Measurements from ENCODE around the gene KIF24.
"Not testable (repeated sequence)": the region's sequence is repeated elsewhere in the genome, so short reads cannot be mapped to it uniquely, and the experiment has no call there.

Gene KIF24

GRCh38 chr9:34365282-34365681, 36.2 kb upstream of the KIF24 start:
- no peak for DNase-seq

DNA sequence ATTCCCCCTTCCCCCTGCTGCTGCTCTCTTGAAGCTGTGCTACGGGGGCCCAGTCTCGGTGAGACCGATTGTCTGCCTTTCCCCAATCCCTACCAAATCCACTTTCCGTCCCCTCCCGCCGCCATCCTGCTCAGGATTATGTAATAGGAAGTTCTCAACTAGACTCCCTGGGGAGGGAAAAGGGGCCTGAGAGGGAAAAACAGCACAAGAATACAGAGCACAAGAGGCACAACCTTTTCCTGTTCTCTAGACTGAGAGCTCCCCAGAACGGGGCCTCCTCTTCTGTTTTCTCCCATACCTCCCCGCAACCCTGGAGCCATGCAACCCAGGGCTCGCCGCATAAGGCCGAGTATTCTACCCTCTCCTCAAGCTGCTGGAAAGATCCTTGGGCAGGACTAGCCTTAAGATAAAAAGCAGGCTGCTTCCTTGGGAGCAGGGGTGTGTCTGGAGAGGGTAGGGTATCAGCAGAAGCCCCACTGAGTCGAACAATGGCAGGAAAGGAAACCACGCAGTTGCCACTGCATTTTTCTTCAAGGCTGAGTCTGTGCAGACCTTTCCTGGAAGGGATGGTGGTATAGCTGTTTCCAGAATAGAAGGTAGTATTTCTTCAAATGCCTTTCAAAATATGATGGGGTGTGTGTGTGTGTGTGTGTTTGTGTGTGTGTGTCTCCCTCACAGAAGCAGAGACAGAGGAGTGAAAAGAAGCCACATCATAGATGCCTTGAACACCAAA, 34.7 kb upstream of the KIF24 start:
- DNase-seq: no peak

DNA sequence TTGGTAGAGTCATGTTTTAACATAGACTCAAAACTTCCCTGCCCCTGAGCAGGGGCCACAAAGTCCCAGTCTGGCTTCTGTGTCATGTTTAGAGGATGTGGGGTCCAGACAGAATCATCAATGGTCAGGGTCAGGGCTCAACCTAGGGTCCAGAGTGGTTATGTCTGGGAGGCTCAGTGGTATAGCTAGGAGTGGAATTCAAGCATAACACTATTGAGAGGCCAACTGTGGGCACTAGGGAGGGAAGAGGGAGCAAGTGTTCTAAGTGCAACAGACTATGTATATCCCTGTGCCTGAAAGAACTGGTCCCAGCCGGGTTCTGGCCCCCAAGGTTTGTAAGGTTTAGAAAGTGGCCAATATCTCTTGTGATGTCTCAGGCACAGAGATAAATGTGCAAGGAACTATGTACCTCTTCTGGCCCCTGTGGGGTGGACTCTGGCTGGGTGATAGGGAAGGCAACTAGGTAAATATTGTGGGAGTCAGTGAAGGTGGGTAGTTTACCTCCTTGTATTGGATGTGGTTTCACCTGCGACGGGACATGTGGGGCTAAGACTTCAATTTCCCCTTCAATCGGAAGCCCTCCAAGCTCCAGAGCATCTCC, 33.6 kb upstream of the KIF24 start:
- no peak for DNase-seq

DNA sequence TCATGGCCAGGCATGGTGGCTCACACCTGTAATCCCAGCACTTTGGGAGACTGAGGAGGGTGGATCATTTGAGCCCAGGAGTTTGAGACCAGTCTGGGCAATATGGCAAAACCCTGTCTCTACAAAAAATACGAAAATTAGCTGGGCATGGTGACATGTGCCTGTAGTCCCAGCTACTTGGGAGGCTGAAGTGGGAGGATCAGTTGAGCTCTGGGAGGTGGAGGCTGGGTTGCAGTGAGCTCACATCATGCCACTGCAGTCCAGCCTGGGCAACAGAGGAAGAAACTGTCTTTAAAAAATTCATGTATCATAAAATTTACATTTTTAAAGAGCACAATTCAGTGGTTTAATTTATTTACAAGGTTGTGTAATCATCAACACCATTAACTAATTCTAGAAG, 23.9 kb upstream of the KIF24 start:
- DNase-seq: not testable (repeated sequence)

GRCh38 chr9:34352122-34352652, 23.1 kb upstream of the KIF24 start:
- DNase-seq: not testable (repeated sequence)

DNA sequence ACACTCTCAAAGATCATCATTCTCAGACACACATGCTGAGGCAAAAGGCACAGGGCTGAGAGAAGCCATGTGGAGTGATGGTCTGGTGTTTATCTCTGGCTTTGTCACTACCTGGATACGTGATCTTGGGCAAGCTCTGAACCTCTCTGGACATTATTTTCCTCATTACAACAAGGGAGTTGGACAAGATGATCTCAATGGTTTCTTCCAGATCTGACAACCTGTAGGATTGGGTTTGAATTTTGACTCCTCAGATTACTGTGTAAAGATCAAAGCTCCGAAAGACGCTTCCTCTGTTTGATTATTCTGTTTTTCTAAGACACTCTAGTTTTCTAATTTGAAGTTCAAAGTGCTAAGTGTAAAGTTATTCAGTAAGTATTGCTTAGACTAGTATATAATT, 20.3 kb upstream of the KIF24 start:
- DNase-seq: no peak

DNA sequence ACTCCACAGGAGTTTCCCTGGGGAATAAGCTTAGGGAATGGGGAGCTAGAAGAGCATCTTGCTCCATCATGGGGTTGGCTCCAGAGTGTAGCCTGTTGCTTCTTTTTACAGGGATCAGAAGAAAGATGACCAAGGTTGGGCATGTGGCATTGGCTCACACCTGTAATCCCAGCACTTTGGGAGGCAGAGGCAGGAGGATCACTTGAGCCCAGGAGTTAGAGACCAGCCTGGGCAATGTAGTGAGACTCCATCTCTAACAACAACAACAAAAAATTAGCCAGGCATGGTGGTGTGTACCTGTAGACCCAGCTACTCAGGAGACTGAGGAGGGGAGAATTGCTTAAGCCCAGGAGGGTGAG, 18.7 kb upstream of the KIF24 start:
- DNase-seq: no peak

DNA sequence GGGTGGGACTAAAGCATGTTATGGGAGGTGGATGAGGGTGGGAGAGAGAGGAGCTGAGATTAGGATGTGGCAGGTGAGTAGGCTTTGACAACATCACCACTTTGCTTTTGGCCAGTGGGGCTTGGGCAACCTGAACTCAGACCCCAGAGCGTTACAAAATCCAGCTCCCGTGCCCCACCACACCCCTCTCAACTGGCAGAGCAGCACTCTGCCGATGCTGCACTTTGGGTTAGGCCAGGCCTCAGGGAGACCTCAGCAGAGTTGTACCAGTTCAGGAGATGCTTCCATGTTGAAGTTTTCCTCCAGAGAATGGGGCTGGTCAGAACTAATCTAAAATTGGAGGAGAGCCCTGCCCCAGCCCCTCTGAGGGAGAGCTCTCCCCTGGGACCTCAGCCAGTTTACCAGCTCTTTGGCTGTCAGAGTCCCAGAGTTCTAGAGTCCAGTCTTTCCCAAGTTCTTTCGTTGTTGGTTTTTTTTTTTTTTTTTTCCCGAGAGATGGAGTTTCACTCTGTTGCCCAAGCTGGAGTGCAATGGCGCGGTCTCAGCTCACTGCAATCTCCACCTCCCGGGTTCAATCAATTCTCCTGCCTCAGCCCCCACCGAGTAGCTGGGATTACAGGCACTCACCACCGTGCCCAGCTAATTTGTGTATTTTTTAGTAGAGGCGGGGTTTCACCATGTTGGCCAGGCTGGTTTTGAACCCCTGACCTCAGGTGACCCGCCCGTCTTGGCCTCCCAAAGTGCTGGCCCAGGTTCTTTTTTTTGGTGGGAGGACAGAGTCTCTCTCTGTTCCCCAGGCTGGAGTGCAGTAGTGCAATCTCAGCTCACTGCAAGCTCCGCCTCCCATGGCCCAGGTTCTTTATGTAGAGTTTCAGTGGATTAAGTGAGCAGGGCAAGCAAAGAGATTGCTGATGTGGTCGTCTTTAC, 18.1 kb upstream of the KIF24 start:
- no peak for DNase-seq

GRCh38 chr9:34343605-34344004, 14.5 kb upstream of the KIF24 start:
- DNase-seq: no peak

GRCh38 chr9:34343090-34343489, 14.0 kb upstream of the KIF24 start:
- DNase-seq: no peak

- DNase-seq: peak; percentile 45
Measured at GRCh38 chr9:34341659-34342295, 12.7 kb upstream of the KIF24 start.

- DNase-seq: no peak
Measured at GRCh38 chr9:34338665-34339385, 9.8 kb upstream of the KIF24 start.

DNA sequence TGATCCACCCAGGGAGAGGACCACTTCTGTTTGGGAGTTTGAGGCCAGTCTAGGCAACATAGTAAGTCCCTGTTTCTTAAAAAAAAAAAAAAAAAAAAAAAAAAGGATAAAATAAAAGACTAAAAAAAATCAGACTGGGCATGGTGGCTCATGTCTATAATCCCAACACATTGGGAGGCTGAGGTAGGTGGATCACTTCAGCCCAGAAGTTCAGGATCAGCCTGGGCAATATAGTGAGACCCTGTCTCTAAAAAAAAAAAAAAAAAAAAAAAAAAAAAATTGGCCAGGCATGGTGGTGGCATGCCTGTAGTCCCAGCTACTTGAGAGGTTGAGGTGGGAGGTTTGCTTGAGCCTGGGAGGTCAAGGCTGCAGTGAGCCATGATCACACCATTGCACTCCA, 9.0 kb upstream of the KIF24 start:
- DNase-seq: not testable (repeated sequence)

- no peak for DNase-seq
Measured at GRCh38 chr9:34337403-34337802, 8.3 kb upstream of the KIF24 start.

DNA sequence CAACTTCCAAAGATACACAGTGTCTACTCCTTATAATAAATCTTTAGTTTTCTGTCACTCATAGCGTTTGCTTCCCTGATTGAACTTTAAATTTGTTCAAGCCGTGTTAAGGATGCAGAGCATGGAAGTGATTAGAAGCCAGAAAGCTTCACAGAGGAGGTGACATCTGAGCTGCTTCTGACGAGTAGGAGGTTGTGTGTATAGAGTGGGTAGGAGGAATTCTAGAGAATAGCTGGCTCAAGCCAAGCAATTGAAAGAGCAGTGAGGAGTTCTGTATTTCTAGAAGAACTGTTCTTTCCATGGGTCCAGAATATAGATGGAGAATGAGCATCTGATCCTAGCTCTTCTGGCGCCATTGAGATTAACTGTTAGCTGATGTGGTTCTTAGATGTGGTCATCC, 6.3 kb upstream of the KIF24 start:
- DNase-seq: no peak

GRCh38 chr9:34334916-34335315, 5.8 kb upstream of the KIF24 start:
- peak; percentile 17 for DNase-seq

- DNase-seq: no peak
Measured at GRCh38 chr9:34334337-34334824, 5.3 kb upstream of the KIF24 start.

- no peak for DNase-seq
Measured at GRCh38 chr9:34333836-34334235, 4.8 kb upstream of the KIF24 start.

- DNase-seq: peak; percentile 42
Measured at GRCh38 chr9:34332076-34332964, 3.3 kb upstream of the KIF24 start.

DNA sequence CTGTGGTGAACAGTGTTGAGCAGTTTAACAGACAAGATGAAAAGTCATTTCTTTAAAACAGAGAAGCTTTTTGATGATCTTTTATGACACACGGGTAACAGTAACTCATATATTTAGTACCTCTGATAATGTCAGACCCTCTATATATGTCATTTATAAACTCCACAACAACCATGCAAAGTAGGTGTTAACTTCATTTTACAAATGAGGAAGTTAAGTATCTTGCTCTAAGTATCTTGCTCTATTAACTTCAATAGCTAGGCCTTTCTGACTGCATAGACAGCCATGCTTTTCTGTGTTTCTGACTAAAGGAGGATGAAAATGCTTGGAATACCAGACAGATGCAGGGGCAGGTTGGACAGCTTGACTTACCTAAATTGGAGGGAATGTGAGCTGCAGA, 2.1 kb upstream of the KIF24 start:
- DNase-seq: peak; percentile 30

- no peak for DNase-seq
Measured at GRCh38 chr9:34328500-34328986, 525 bp downstream of the KIF24 start.
